ENCODE measurements around the gene PAFAH1B1. TPM values are rescaled to one million over a fixed set of nuclear protein-coding genes. Genes with fewer than 3 reads are reported as not detected.

The PAFAH1B1 gene
- total and polyA plus RNA-seq, 7 donors = 35.4 to 139 (median 97.6) TPM

- no peak overlapping the region for H3K27ac ChIP-seq
- no peak for TF ChIP-seq POLR2AphosphoS5 (IDR thresholded peaks at IDR 0.05)
- TF ChIP-seq POLR2A (IDR thresholded peaks at IDR 0.05) = no peak
- no peak for TF ChIP-seq EP300 (IDR thresholded peaks at IDR 0.05)
- TF ChIP-seq CTCF (IDR thresholded peaks at IDR 0.05) = no peak
- intact Hi-C loops (cut with DNase I) = no loop called here
- DNase-seq = peak; percentile 62
- H3K27me3 ChIP-seq = no peaks in the 10 kb centered on the region
- H3K4me1 ChIP-seq = peaks cover 0 to 50% (median 32%) of the 10 kb centered on the region in 4 donors
- peaks cover 33 to 51% (median 35%) of the 10 kb centered on the region in 4 donors for H3K36me3 ChIP-seq
- H3K9me3 ChIP-seq = no peaks in the 10 kb centered on the region
- WGBS, 2 donors = 70 to 87% methylated on average over 38 of the region's 38 CpGs
- H3K4me3 ChIP-seq = no peak overlapping the region
Measured at GRCh38 chr17:2704031-2704889, 110.8 kb downstream of the PAFAH1B1 start.

- peaks cover 0 to 56% (median 38%) of the 10 kb centered on the region in 4 donors for H3K4me1 ChIP-seq
- intact Hi-C loops (cut with DNase I) = loop anchor here (5.0 kb wide), 1 partner anchor 283 kb away; no protein-coding TSS in a partner anchor
Measured at GRCh38 chr17:2704890-2705248, 111.4 kb downstream of the PAFAH1B1 start.

GRCh38 chr17:2705263-2705662 is 111.8 kb downstream of the PAFAH1B1 start:
- 81 to 82% methylated on average over 7 of the region's 7 CpGs for whole genome bisulfite sequencing, 2 donors
- intact Hi-C loops (cut with DNase I) = loop anchor here (5.0 kb wide), 1 partner anchor 283 kb away; no protein-coding TSS in a partner anchor

More at GRCh38 chr17:2704890-2705248, 111.4 kb downstream of the PAFAH1B1 start:
- 60 to 73% methylated on average over 4 of the region's 4 CpGs for WGBS, 2 donors
- peak; percentile 37 for DNase-seq
- peak overlapping the region in 1 of 4 donors; percentile 37 for H3K27ac ChIP-seq
- H3K9me3 ChIP-seq = no peaks in the 10 kb centered on the region
- no peaks in the 10 kb centered on the region for H3K27me3 ChIP-seq
- H3K4me3 ChIP-seq = no peak overlapping the region
- H3K36me3 ChIP-seq = peaks cover 31 to 45% (median 34%) of the 10 kb centered on the region in 4 donors
- no peak for TF ChIP-seq EP300 (IDR thresholded peaks at IDR 0.05)

GRCh38 chr17:2705888-2706795 is 112.7 kb downstream of the PAFAH1B1 start:
- Histone ChIP-seq H3K4me3 (no peak overlapping the region), H3K36me3 (peaks cover 20 to 32% (median 21%) of the 10 kb centered on the region in 4 donors), H3K9me3 (no peaks in the 10 kb centered on the region), H3K27me3 (no peaks in the 10 kb centered on the region), H3K27ac (peak overlapping the region in 1 of 4 donors; percentile 88), H3K4me1 (peaks cover 0 to 65% (median 49%) of the 10 kb centered on the region in 4 donors)
- intact Hi-C loops (cut with DNase I) = loop anchor here (5.0 kb wide), 1 partner anchor 284 kb away; no protein-coding TSS in a partner anchor
- TF ChIP-seq POLR2AphosphoS5 (IDR thresholded peaks at IDR 0.05) (no peak), CTCF (IDR thresholded peaks at IDR 0.05) (no peak), POLR2A (IDR thresholded peaks at IDR 0.05) (no peak), EP300 (IDR thresholded peaks at IDR 0.05) (no peak)
- DNase-seq = peak; percentile 57
- 78 to 89% methylated on average over 25 of the region's 25 CpGs for WGBS, 2 donors

More at GRCh38 chr17:2705263-2705662, 111.8 kb downstream of the PAFAH1B1 start:
- no peak for TF ChIP-seq POLR2A (IDR thresholded peaks at IDR 0.05)
- no peak for TF ChIP-seq EP300 (IDR thresholded peaks at IDR 0.05)
- TF ChIP-seq POLR2AphosphoS5 (IDR thresholded peaks at IDR 0.05) = no peak
- TF ChIP-seq CTCF (IDR thresholded peaks at IDR 0.05) = no peak
- Histone ChIP-seq H3K27ac (peak overlapping the region in 1 of 4 donors; percentile 37), H3K4me1 (peaks cover 0 to 60% (median 42%) of the 10 kb centered on the region in 4 donors), H3K27me3 (no peaks in the 10 kb centered on the region), H3K4me3 (no peak overlapping the region), H3K36me3 (peaks cover 27 to 41% (median 30%) of the 10 kb centered on the region in 4 donors), H3K9me3 (no peaks in the 10 kb centered on the region)
- peak; percentile 51 for DNase-seq
